Glutamatergic neuron (in vitro differentiated cells): ENCODE results near the gene CTDSP1. TPM values are rescaled to one million over a fixed set of nuclear protein-coding genes. Genes with fewer than 3 reads are reported as not detected.

Experiments
- DNase-seq: peaks from one replicate; pipeline ENCODE4 v3.0.0; 2022
- H3K27ac Mint-ChIP-seq: one replicate; pipeline ENCODE4 v1.8.0; 2020; ENCODE audit warnings: mild to moderate bottlenecking, mixed read lengths, inconsistent platforms; ENCODE audit not compliant: unreplicated experiment
- H3K27me3 Mint-ChIP-seq: one replicate; pipeline ENCODE4 v1.8.0; 2020; ENCODE audit warnings: mild to moderate bottlenecking, moderate library complexity, mixed read lengths, inconsistent platforms; ENCODE audit not compliant: unreplicated experiment
- H3K36me3 Mint-ChIP-seq: one replicate; pipeline ENCODE4 v1.8.0; 2020; ENCODE audit warnings: mild to moderate bottlenecking, mixed read lengths, inconsistent platforms; ENCODE audit not compliant: unreplicated experiment
- H3K4me1 Mint-ChIP-seq: one replicate; pipeline ENCODE4 v1.8.0; 2020; ENCODE audit warnings: mild to moderate bottlenecking, low read depth, mixed read lengths, inconsistent platforms; ENCODE audit not compliant: unreplicated experiment
- H3K4me3 Mint-ChIP-seq: one replicate; pipeline ENCODE4 v1.8.0; 2020; ENCODE audit warnings: mild to moderate bottlenecking, mixed read lengths, inconsistent platforms; ENCODE audit not compliant: unreplicated experiment
- H3K9me3 Mint-ChIP-seq: one replicate; pipeline ENCODE4 v1.8.0; 2020; ENCODE audit warnings: mild to moderate bottlenecking, moderate library complexity, mixed read lengths, inconsistent platforms; ENCODE audit not compliant: unreplicated experiment
- microRNA-seq: library from miRNA; unstranded; fragments of <30 nt; microRNA quantifications from one replicate; pipeline ENCODE4, GENCODE V29; 2020; ENCODE audit not compliant: unreplicated experiment
- total RNA-seq: library from RNA; stranded (reverse); fragmentation: NEBNext Ultra II Directional; extraction: Animal tissue kit (Norgen Biotek cat#: 25700); gene quantifications from one replicate; pipeline ENCODE4 v1.2.1, GENCODE V29; 2021; ENCODE audit not compliant: unreplicated experiment
- TF ChIP-seq, protein P1 (sequence below): fragments of 200-600 bp; sonication (generic); IDR thresholded peaks from one replicate; pipeline ENCODE4 v1.5.0; 2021; ENCODE audit not compliant: partially characterized antibody, unreplicated experiment

The CTDSP1 gene
- total RNA-seq, 1 donor from 2014 or later, result 9.7 TPM

DNA sequence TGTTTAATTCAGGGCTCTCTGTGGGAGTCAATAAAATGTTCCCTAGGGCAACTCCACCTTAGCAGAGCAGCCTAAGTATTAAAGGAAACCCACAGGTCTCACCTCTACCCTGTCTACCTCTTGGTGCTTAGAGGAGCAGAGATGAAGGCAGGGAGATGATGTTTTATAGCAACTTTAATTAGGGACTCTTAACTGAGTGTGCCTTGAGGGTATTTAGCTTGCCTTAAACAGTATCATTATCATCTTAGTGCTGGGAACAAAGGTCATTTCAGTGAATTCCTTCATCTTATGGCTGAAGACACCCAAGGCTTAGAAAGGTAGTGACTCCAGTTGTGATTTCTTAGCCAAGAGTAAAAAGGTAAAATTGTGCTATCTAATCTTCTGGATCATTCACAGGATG is 45.9 kb downstream of the CTDSP1 start:
- TF ChIP-seq, protein P1, sequence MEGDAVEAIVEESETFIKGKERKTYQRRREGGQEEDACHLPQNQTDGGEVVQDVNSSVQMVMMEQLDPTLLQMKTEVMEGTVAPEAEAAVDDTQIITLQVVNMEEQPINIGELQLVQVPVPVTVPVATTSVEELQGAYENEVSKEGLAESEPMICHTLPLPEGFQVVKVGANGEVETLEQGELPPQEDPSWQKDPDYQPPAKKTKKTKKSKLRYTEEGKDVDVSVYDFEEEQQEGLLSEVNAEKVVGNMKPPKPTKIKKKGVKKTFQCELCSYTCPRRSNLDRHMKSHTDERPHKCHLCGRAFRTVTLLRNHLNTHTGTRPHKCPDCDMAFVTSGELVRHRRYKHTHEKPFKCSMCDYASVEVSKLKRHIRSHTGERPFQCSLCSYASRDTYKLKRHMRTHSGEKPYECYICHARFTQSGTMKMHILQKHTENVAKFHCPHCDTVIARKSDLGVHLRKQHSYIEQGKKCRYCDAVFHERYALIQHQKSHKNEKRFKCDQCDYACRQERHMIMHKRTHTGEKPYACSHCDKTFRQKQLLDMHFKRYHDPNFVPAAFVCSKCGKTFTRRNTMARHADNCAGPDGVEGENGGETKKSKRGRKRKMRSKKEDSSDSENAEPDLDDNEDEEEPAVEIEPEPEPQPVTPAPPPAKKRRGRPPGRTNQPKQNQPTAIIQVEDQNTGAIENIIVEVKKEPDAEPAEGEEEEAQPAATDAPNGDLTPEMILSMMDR, result no peak
- no peaks in the 10 kb centered on the region for H3K36me3 Mint-ChIP-seq
- H3K4me3 Mint-ChIP-seq, result no peak overlapping the region
- no peak for DNase-seq
- no peaks in the 10 kb centered on the region for H3K27me3 Mint-ChIP-seq
- H3K4me1 Mint-ChIP-seq, result no peaks in the 10 kb centered on the region
- H3K27ac Mint-ChIP-seq, result no peak overlapping the region
- peaks cover 1% of the 10 kb centered on the region for H3K9me3 Mint-ChIP-seq

DNA sequence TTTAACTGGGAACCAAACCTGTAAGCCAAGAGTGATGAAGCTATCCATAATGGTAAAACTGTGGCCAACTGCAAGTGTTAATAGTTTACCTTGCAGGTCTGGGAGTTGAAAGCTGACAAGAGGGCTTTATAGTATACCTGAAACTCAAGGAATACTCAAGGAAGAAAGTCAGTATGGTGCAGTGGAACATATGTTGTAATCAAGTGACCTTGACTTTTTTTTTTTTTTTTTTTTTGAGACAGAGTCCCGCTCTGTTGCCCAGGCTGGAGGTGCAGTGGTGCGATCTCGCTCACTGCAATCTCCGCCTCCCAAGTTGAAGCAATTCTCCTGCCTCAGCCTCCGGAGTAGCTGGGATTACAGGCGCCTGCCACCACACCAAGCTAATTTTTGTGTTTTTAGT is 46.9 kb downstream of the CTDSP1 start:
- no peak overlapping the region for H3K27ac Mint-ChIP-seq
- no peaks in the 10 kb centered on the region for H3K9me3 Mint-ChIP-seq
- TF ChIP-seq, protein P1, result no peak
- no peaks in the 10 kb centered on the region for H3K36me3 Mint-ChIP-seq
- no peaks in the 10 kb centered on the region for H3K4me1 Mint-ChIP-seq
- DNase-seq, result no peak
- H3K27me3 Mint-ChIP-seq, result no peaks in the 10 kb centered on the region
- no peak overlapping the region for H3K4me3 Mint-ChIP-seq

DNA sequence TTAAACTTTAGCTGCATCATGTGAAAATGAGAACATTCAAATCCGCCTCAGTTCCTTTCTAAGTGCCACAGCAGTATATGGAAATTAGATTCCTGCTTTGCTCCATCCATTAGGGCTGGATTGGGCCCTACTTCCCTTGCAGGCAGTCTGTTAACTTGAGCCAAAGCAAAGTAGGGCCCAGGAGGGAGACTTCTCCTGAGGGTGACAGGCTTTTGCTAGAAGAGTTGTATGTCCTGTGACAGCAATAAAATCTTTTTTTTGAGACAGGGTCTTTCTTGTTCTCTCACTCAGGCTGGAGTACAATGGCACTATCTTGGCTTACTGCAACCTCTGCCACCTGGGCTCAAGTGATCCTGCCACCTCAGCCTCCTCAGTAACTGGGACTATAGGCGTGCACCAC is 47.4 kb downstream of the CTDSP1 start:
- Mint-ChIP-seq H3K9me3 (no peaks in the 10 kb centered on the region), H3K4me3 (no peak overlapping the region), H3K27ac (no peak overlapping the region), H3K27me3 (no peaks in the 10 kb centered on the region), H3K4me1 (no peaks in the 10 kb centered on the region), H3K36me3 (no peaks in the 10 kb centered on the region)
- TF ChIP-seq, protein P1, result no peak
- no peak for DNase-seq

DNA sequence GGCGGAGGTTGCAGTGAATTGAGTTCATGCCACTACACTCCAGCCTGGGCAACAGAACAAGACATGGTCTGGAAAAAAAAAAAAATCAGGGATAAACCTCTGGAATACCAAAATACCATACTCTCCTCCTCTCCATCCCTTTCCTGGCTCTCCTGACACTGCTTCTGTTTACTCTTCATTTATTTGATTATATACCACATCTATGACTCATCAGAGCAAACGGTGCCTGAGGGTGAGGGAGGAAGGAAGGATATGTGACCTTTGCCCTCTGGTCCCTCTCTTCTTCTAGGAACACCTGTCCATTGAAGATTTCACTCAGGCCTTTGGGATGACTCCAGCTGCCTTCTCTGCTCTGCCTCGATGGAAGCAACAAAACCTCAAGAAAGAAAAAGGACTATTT is 49.3 kb downstream of the CTDSP1 start:
- Mint-ChIP-seq H3K4me3 (no peak overlapping the region), H3K9me3 (no peaks in the 10 kb centered on the region), H3K27me3 (no peaks in the 10 kb centered on the region), H3K27ac (no peak overlapping the region), H3K4me1 (no peaks in the 10 kb centered on the region), H3K36me3 (no peaks in the 10 kb centered on the region)
- TF ChIP-seq, protein P1, result no peak
- no peak for DNase-seq

DNA sequence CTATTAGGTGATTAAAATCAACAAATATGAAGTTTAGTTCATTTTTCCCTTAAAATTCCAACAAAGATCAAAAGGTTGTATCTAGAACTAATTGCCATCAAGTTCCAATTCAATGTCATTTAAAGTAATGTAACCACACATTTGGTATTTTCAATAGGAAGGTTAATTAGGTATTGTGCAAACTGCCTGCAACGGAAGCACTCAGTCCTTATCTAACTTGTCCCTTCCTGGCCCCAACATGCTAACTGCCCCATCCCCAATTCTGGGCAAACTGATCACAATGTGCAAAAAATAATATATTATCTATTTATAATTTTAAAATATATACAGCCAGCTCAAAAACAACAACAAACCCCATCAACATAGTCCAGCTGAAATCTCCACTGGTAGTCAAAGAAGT is 52.4 kb downstream of the CTDSP1 start:
- DNase-seq, result no peak
- no peak overlapping the region for H3K4me3 Mint-ChIP-seq
- H3K36me3 Mint-ChIP-seq, result no peaks in the 10 kb centered on the region
- H3K4me1 Mint-ChIP-seq, result no peaks in the 10 kb centered on the region
- no peaks in the 10 kb centered on the region for H3K9me3 Mint-ChIP-seq
- TF ChIP-seq, protein P1, result no peak
- no peak overlapping the region for H3K27ac Mint-ChIP-seq
- H3K27me3 Mint-ChIP-seq, result no peaks in the 10 kb centered on the region

Small RNAs within 50 kb of the gene (microRNA-seq; reads per million reads assigned to microRNA genes)
- 7,254 reads per million, percentile 97 among the genes with 10 or more reads in this experiment for gene MIR26B

Other genes with a start within 250 kb of the CTDSP1 start
- not detected for gene CXCR1, start 232.9 kb upstream of the CTDSP1 start, total RNA-seq
- 207 TPM for gene ARPC2, start 182.7 kb upstream of the CTDSP1 start, total RNA-seq
- 1.6 TPM for gene GPBAR1, start 138.9 kb upstream of the CTDSP1 start, total RNA-seq
- 64.6 TPM for gene AAMP, start 129.7 kb upstream of the CTDSP1 start, total RNA-seq
- gene PNKD, start 129.3 kb upstream of the CTDSP1 start, total RNA-seq, result 44.2 TPM
- 1.8 TPM for gene TMBIM1, start 107.4 kb upstream of the CTDSP1 start, total RNA-seq
- gene CATIP, start 43.0 kb upstream of the CTDSP1 start, total RNA-seq, result not detected
- gene SLC11A1, start 17.6 kb upstream of the CTDSP1 start, total RNA-seq, result not detected
- gene VIL1, start 19.3 kb downstream of the CTDSP1 start, total RNA-seq, result not detected
- gene USP37, start 168.5 kb downstream of the CTDSP1 start, total RNA-seq, result 12.7 TPM
- 58.1 TPM for gene CNOT9, start 169.0 kb downstream of the CTDSP1 start, total RNA-seq
- gene PLCD4, start 208.0 kb downstream of the CTDSP1 start, total RNA-seq, result 1.9 TPM